ENCODE data around the gene MYO5B. TPM values are rescaled to one million over a fixed set of nuclear protein-coding genes. Genes with fewer than 3 reads are reported as not detected.

Gene MYO5B
- total RNA-seq, 1 donor: under 0.01 TPM

GRCh38 chr18:49921318-49921985, 273.5 kb downstream of the MYO5B start:
- no peak for DNase-seq (ENCODE audit: low read depth)
- TF ChIP-seq, protein P1, sequence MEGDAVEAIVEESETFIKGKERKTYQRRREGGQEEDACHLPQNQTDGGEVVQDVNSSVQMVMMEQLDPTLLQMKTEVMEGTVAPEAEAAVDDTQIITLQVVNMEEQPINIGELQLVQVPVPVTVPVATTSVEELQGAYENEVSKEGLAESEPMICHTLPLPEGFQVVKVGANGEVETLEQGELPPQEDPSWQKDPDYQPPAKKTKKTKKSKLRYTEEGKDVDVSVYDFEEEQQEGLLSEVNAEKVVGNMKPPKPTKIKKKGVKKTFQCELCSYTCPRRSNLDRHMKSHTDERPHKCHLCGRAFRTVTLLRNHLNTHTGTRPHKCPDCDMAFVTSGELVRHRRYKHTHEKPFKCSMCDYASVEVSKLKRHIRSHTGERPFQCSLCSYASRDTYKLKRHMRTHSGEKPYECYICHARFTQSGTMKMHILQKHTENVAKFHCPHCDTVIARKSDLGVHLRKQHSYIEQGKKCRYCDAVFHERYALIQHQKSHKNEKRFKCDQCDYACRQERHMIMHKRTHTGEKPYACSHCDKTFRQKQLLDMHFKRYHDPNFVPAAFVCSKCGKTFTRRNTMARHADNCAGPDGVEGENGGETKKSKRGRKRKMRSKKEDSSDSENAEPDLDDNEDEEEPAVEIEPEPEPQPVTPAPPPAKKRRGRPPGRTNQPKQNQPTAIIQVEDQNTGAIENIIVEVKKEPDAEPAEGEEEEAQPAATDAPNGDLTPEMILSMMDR (IDR thresholded peaks at IDR 0.05; ENCODE audit: insufficient read depth, low read depth, low read length): no peak
- no peak overlapping the region for H3K4me3 ChIP-seq (ENCODE audit: low read depth, low read length)

DNA sequence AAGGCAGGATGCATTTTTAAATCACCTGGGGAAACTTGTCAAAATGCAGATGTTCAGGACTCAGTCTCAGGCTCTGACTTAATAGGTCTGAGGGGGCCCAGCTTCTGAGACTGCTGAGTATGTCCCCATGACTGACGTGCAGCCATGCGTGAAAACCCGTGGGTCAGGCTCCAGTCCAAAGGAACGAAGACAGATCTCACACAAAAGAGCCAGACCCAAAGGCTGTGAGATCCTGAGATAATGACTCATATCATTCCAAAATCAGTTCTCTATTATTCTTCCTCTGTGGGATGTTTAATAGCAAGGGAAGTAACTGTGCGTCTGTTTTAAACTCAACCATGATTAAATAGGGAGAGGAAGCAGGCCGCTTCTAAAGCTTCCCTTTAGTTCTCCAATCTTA, 274.2 kb downstream of the MYO5B start:
- TF ChIP-seq, protein P1 (IDR thresholded peaks at IDR 0.05; ENCODE audit: insufficient read depth, low read depth, low read length): no peak
- H3K4me3 ChIP-seq (ENCODE audit: low read depth, low read length): no peak overlapping the region
- DNase-seq (ENCODE audit: low read depth): no peak

DNA sequence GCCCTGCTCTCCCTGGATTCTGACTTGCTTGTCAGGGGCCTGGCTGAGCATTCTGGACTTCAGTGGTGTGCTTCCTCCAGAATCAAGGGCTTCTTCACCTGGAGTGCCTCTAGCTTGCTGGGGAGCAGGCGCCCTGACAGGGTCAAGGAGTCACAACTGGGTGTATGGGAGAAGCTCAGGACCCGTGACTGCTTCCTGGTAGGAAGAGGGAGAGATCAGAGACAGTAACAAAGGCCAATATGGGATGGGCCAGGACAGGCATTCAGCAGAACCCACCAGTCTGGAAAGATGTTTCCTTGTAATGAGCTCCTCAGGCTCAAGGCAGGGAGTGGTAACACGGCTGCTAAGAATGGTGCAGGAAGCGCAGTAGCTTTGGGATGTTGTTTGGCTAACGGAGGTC, 277.2 kb downstream of the MYO5B start:
- TF ChIP-seq, protein P1 (IDR thresholded peaks at IDR 0.05; ENCODE audit: insufficient read depth, low read depth, low read length): no peak
- no peak for DNase-seq (ENCODE audit: low read depth)
- no peak overlapping the region for H3K4me3 ChIP-seq (ENCODE audit: low read depth, low read length)

GRCh38 chr18:49915352-49915751, 279.6 kb downstream of the MYO5B start:
- H3K4me3 ChIP-seq (ENCODE audit: low read depth, low read length): no peak overlapping the region
- TF ChIP-seq, protein P1 (IDR thresholded peaks at IDR 0.05; ENCODE audit: insufficient read depth, low read depth, low read length): no peak
- no peak for DNase-seq (ENCODE audit: low read depth)

DNA sequence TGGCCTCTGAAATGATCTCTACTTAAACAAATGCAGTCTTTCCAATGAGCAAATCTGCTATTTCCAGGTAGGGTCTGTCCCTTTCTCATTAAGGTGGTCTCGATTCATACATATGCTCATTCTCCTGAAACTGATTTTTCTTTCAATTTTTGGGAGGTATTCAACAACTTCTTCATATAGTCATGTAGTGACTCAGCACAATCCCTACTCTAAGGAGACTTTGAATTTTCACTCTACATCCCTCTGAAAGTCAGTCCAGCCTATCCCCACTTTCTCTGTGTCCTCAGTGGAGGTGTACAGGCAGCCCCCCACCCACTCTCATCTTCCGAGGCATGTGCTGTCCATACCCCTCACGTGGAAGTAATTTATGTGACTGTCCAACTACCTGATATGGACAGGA, 281.7 kb downstream of the MYO5B start:
- TF ChIP-seq, protein P1 (IDR thresholded peaks at IDR 0.05; ENCODE audit: insufficient read depth, low read depth, low read length): no peak
- no peak overlapping the region for H3K4me3 ChIP-seq (ENCODE audit: low read depth, low read length)
- no peak for DNase-seq (ENCODE audit: low read depth)

DNA sequence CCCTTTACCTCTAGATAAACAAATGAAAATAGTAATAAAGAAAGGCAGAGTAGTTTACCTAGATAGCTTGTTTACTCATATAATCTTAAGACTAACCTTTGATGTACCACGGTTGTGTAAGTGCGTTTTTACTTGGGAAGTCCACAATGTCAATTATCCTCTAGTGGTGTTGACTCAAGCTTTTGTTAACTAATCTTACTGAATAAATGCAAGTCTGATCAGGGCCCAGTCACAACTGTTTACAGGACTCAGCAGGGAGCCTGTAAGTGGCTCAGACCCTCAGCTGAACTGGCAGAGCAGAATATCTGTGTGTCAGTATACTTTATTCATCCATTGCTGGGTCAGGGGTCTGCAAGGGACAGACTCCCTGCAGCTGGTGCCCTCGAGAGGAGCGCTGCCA, 283.5 kb downstream of the MYO5B start:
- TF ChIP-seq, protein P1 (IDR thresholded peaks at IDR 0.05; ENCODE audit: insufficient read depth, low read depth, low read length): no peak
- DNase-seq (ENCODE audit: low read depth): no peak
- no peak overlapping the region for H3K4me3 ChIP-seq (ENCODE audit: low read depth, low read length)

DNA sequence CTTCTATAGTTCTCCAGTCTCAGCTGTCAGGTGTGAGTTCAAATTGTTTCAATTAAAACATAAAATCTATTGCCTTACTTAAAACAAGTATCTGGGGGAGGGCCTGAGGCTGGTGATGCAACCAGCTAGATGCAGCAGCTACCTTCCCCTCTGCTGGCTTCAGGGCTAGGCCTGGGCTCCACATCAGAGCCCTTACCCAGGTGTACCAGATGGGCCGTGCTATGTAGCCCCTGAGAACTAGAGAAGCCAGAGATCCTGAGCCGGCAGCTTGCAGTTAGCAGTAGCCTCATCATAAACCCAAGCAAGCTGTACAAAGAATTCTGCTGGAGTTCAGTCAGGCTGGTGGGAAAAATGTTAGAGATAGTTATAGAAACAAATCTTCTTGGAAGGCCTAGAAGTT, 284.0 kb downstream of the MYO5B start:
- TF ChIP-seq, protein P1 (IDR thresholded peaks at IDR 0.05; ENCODE audit: insufficient read depth, low read depth, low read length): no peak
- DNase-seq (ENCODE audit: low read depth): no peak
- H3K4me3 ChIP-seq (ENCODE audit: low read depth, low read length): no peak overlapping the region
